K562 (cell line): ENCODE data around the gene TEX264. TPM values are rescaled to one million over a fixed set of nuclear protein-coding genes. Genes with fewer than 3 reads are reported as not detected.

Experiments
- ATAC-seq: fragments of 200-7000 bp; cut with Tn5 transposase; 3 replicates; pipeline ENCODE4 v1.9.1; 2020; ENCODE audit warnings: moderate library complexity
- BruUV-seq: library from RNA; stranded (reverse); fragments of 400-500 nt; replicated peaks from 2 replicates; lab custom pipeline; 2021; lab: Mats Ljungman, UMichigan
- CTCF ChIA-PET: fragments of 300-600 bp; formaldehyde crosslinking; extraction: SDS; loops from one replicate; lab custom pipeline; 2021; ENCODE audit warnings: low intra/inter-chr PET ratio; lab: Yijun Ruan, JAX
- POLR2A ChIA-PET: fragments of 300-600, 350-650 bp; sonication (Branson Sonifier 250); formaldehyde crosslinking; extraction: SDS; loops from one replicate; lab custom pipeline; 2021; ENCODE audit warnings: antibody characterized with exemption, inconsistent platforms; lab: Yijun Ruan, JAX
- DNase-seq, 4 experiments: peaks; one replicate each; pipeline versions ENCODE4 v3.0.0 to v3.0.0-alpha.2; 2011 to 2018; ENCODE audit warnings: low spot score in 3 of 4, mixed read lengths in 3 of 4; ENCODE audit errors: extremely low read depth in 1 of 4
- FAIRE-seq: peaks from 2 replicates; lab custom pipeline; 2011; peaks lifted over from hg19 to GRCh38; lab: Jason Lieb, UNC
- H2AFZ ChIP-seq: 2 replicates; pipeline ENCODE4 v1.6.0; 2011; ENCODE audit warnings: low read depth, low read length, control low read depth, inconsistent platforms
- H3K27ac ChIP-seq: fragments of 200-600 bp; 3 replicates; pipeline ENCODE4 v1.8.0; 2011; ENCODE audit warnings: low read depth, mild to moderate bottlenecking, control low read depth, inconsistent platforms, low read length, moderate library complexity, mixed read lengths; ENCODE audit errors: extremely low read depth
- H3K27me3 ChIP-seq, 2 experiments: fragments of 300-600 bp in 1 of 2; 2 replicates in 1 of 2; 3 replicates in 1 of 2; pipeline versions ENCODE4 v1.6.0 to v1.8.0; 2011; ENCODE audit warnings: inconsistent platforms in 2 of 2, low read length in 2 of 2, mild to moderate bottlenecking in 1 of 2, mixed read lengths in 1 of 2, moderate library complexity in 1 of 2; ENCODE audit not compliant: control insufficient read depth in 2 of 2, insufficient read depth in 2 of 2
- H3K36me3 ChIP-seq: fragments of 300-600 bp; 3 replicates; pipeline ENCODE4 v1.8.0; 2011; ENCODE audit warnings: mild to moderate bottlenecking, low read length, inconsistent platforms; ENCODE audit not compliant: control insufficient read depth, insufficient read depth
- H3K4me1 ChIP-seq, 2 experiments: fragments of 200-600 bp in 1 of 2; replicated peaks in 1 of 2; 2 replicates in 1 of 2; 3 replicates in 1 of 2; pipeline versions ENCODE4 v1.5.1 to v1.8.0; 2011; ENCODE audit warnings: inconsistent platforms in 2 of 2, low read length in 2 of 2, mild to moderate bottlenecking in 1 of 2, mixed read lengths in 1 of 2, moderate library complexity in 1 of 2; ENCODE audit not compliant: control insufficient read depth in 2 of 2, insufficient read depth in 2 of 2
- H3K4me2 ChIP-seq: 2 replicates; pipeline ENCODE4 v1.6.1; 2011; ENCODE audit warnings: low read length, control low read depth, inconsistent platforms, mixed read lengths; ENCODE audit not compliant: insufficient read depth
- H3K4me3 ChIP-seq: fragments of 200-600 bp; sonication (generic), shearing (Covaris generic); 2 replicates; pipeline ENCODE4 v1.5.1; 2016; ENCODE audit warnings: control low read depth, inconsistent platforms
- H3K79me2 ChIP-seq: fragments of 200-600 bp; 3 replicates; pipeline ENCODE4 v1.8.0; 2011; ENCODE audit warnings: low read length, inconsistent platforms; ENCODE audit not compliant: control insufficient read depth, insufficient read depth
- H3K9ac ChIP-seq, 2 experiments: 2 replicates each; pipeline versions ENCODE4 v1.6.0 to v1.6.1; 2011; ENCODE audit warnings: low read depth in 2 of 2, low read length in 2 of 2, control low read depth in 1 of 2, inconsistent platforms in 1 of 2, mild to moderate bottlenecking in 1 of 2, mixed read lengths in 1 of 2; ENCODE audit not compliant: insufficient read depth in 1 of 2
- H3K9me1 ChIP-seq: one replicate; pipeline ENCODE4 v1.6.0; 2011; ENCODE audit warnings: inconsistent platforms, mild to moderate bottlenecking, low read length, moderate library complexity; ENCODE audit not compliant: control insufficient read depth, insufficient read depth
- H3K9me3 ChIP-seq: replicated peaks from 2 replicates; pipeline ENCODE4 v1.5.1; 2011; ENCODE audit warnings: low read depth, low read length, inconsistent platforms; ENCODE audit not compliant: control insufficient read depth, insufficient read depth
- H4K20me1 ChIP-seq: replicated peaks from 2 replicates; pipeline ENCODE4 v1.6.1; 2011; ENCODE audit warnings: low read length, inconsistent platforms, mixed read lengths; ENCODE audit not compliant: control insufficient read depth, insufficient read depth
- CBX1 ChIP-seq: sonication (generic); IDR thresholded peaks from 2 replicates; pipeline ENCODE4 v1.6.1; 2016; ENCODE audit warnings: antibody characterized with exemption, low read depth, mild to moderate bottlenecking
- CTBP1 ChIP-seq: fragments of 450-650 bp; IDR thresholded peaks from 2 replicates; pipeline ENCODE4 v1.6.1; 2016; ENCODE audit warnings: borderline replicate concordance
- EGR1 ChIP-seq: fragments of 450-650 bp; conservative IDR thresholded peaks from 2 replicates; pipeline ENCODE4 v1.6.1; 2017; ENCODE audit warnings: mild to moderate bottlenecking
- HNRNPLL ChIP-seq: fragments of 200-400 bp; formaldehyde crosslinking; IDR thresholded peaks from 2 replicates; pipeline ENCODE4 v1.6.1; 2017; ENCODE audit warnings: low read length, low read depth, mild to moderate bottlenecking; ENCODE audit not compliant: poor library complexity, severe bottlenecking
- JUND ChIP-seq, 2 experiments: IDR thresholded peaks; 2 replicates in 1 of 2; 3 replicates in 1 of 2; pipeline ENCODE4 v1.6.1; 2011; ENCODE audit warnings: borderline replicate concordance in 2 of 2, low read depth in 2 of 2, low read length in 2 of 2, improper control_type of control experiment in 1 of 2, missing biosample characterization in 1 of 2, missing genetic modification characterization in 1 of 2, missing genetic modification reagents in 1 of 2
- NBN ChIP-seq: fragments of 450-650 bp; IDR thresholded peaks from 2 replicates; pipeline ENCODE4 v1.6.1; 2016; ENCODE audit warnings: low read depth, mild to moderate bottlenecking
- PHF20 ChIP-seq: fragments of 450-650 bp; IDR thresholded peaks from 2 replicates; pipeline ENCODE4 v1.6.1; 2018; ENCODE audit not compliant: partially characterized antibody
- SNRNP70 ChIP-seq: fragments of 200-400 bp; formaldehyde crosslinking; optimal IDR thresholded peaks from 2 replicates; pipeline ENCODE3; 2017; ENCODE audit warnings: low read depth, low read length
- YY1 ChIP-seq, 3 experiments: IDR thresholded peaks; 2 replicates each; pipeline ENCODE4 v1.6.1; 2011; ENCODE audit warnings: low read length in 2 of 3, mild to moderate bottlenecking in 2 of 3, moderate library complexity in 2 of 3, borderline replicate concordance in 1 of 3, control low read depth in 1 of 3, low read depth in 1 of 3; ENCODE audit not compliant: insufficient read depth in 3 of 3, insufficient replicate concordance in 2 of 3, control insufficient read depth in 1 of 3, insufficient read length in 1 of 3; ENCODE audit errors: extremely low read depth in 1 of 3
- ZBED1 ChIP-seq: IDR thresholded peaks from 2 replicates; pipeline ENCODE4 v1.6.1; 2014
- ZBTB17 ChIP-seq: fragments of 450-650 bp; formaldehyde crosslinking; IDR thresholded peaks from 2 replicates; pipeline ENCODE4 v1.4.0; 2020; ENCODE audit warnings: mild to moderate bottlenecking
- ZNF561 ChIP-seq: fragments of 450-650 bp; formaldehyde crosslinking; conservative IDR thresholded peaks from 2 replicates; pipeline ENCODE4 v1.4.0; 2020; ENCODE audit warnings: mild to moderate bottlenecking, moderate library complexity
- WGBS: fragments of 100-300 bp; shearing (Covaris generic); methylation state at CpG from one replicate; pipeline ENCODE4 v1.1.6; 2016; ENCODE audit warnings: low coverage, mixed read lengths; ENCODE audit not compliant: insufficient coverage; ENCODE audit errors: missing lambda C conversion rate; 5-methylcytosine and 5-hydroxymethylcytosine counted together
- in situ Hi-C: fragments of 300-500 bp; cut with MboI; formaldehyde crosslinking; loops from 4 replicates; pipeline ENCODE4 v1.15.0; 2018; ENCODE audit warnings: inconsistent platforms, mixed read lengths
- intact Hi-C: fragments of 100-400 bp; cut with micrococcal nuclease; formaldehyde crosslinking; loops from 2 replicates; pipeline ENCODE4 v1.14.2; 2022
- polyA plus RNA-seq, 8 experiments: library from polyadenylated mRNA; depleted of rRNA in 4 of 8; stranded (reverse) in 5 of 8; unstranded in 3 of 8; fragments of >200 nt; fragmentation: Nextera tagmentation in 2 of 8; fragmentation: Illumina TruSeq in 1 of 8; extraction: Ambion mirVana in 2 of 8; extraction: Trizol in 1 of 8; gene quantifications; 2 replicates each; pipeline versions ENCODE4 v1.2.1 to v1.2.3, GENCODE V29; 2011 to 2014; ENCODE audit warnings: inconsistent platforms in 1 of 8, missing spikeins in 1 of 8
- total RNA-seq, 7 experiments: library from RNA; depleted of rRNA in 6 of 7; stranded (reverse); fragments of >200 nt in 6 of 7; fragmentation: Illumina TruSeq in 2 of 7; extraction: Trizol in 2 of 7; gene quantifications; 2 replicates each; pipeline versions ENCODE4 v1.2.1 to v1.2.3, GENCODE V29; 2011 to 2021; ENCODE audit warnings: low replicate concordance in 1 of 7
- TF ChIP-seq, protein P1 (sequence below): fragments of 250-450 bp; sonication (Bioruptor Pico); IDR thresholded peaks from 2 replicates; pipeline ENCODE4 v1.5.1; 2021; ENCODE audit warnings: mild to moderate bottlenecking
- TF ChIP-seq, protein P2 (sequence below): fragments of 250-450 bp; sonication (Bioruptor Pico); IDR thresholded peaks from 2 replicates; pipeline ENCODE4 v1.4.0; 2020; ENCODE audit warnings: mild to moderate bottlenecking
- TF ChIP-seq, protein P3 (sequence below): sonication (generic); formaldehyde crosslinking; IDR thresholded peaks from 2 replicates; pipeline ENCODE4 v1.8.0; 2022; ENCODE audit warnings: mild to moderate bottlenecking, low read depth, missing genetic modification reagents

TEX264 gene
- total and polyA plus RNA-seq, 9 of the 15 experiments (the other 6 are each of a cell fraction or from before 2014, with no cell fraction given): 4.1 to 47.0 (median 31.0) TPM

DNA sequence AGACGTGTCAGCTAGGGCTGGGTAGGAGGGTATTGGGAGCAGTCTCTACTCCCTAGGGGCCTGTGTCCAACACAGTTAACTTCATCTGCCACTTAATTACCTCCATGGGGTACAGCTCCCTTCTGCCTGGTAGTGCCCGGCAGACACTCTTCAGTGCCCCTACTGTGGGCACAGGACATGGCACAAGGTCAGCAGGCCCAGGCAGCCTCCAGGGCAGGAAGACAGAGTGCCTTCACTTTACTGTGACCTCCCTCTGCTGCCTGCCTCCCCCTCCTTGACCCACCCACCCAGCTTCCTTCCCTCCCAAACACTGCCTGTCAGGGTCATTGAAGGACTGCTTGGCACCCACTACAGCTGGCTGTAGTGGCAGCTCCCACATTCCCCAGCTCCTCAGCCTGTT lies 29.4 kb downstream of the TEX264 start (continued):
- TF ChIP-seq ZNF561 (CRISPR knock-in tag) (no peak), CTBP1 (no peak)
- TF ChIP-seq, protein P1, sequence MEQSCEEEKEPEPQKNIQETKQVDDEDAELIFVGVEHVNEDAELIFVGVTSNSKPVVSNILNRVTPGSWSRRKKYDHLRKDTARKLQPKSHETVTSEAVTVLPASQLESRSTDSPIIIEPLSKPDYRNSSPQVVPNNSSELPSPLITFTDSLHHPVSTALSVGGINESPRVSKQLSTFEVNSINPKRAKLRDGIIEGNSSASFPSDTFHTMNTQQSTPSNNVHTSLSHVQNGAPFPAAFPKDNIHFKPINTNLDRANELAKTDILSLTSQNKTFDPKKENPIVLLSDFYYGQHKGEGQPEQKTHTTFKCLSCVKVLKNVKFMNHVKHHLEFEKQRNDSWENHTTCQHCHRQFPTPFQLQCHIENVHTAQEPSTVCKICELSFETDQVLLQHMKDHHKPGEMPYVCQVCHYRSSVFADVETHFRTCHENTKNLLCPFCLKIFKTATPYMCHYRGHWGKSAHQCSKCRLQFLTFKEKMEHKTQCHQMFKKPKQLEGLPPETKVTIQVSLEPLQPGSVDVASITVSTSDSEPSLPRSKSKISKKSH: no peak

DNA sequence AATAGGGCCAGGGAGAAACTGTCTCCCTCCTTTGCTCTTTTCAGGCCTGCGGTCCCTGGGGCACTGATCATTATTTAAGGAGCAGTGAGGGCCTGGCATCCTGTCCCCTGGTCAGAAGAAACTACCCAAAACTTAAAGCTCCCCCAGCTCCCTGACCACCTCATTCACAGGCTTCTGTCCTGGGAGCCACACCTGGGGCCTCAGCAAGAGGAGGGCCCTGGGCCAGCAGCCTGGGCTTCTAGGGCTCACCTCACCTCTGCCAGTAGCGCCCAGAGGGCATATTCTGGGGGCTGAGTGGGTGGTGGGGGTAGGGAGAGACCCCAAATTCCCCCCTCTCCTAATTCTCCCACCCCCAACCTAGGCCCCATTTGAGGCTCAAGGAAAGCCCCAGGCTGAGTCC lies 31.1 kb downstream of the TEX264 start:
- POLR2A ChIA-PET: interaction anchor here (1.4 kb wide), 1 partner anchor 11 kb away, joined by 3 read pairs; no protein-coding TSS in a partner anchor
- no peak for ATAC-seq
- no peak overlapping the region for H3K9ac ChIP-seq
- no peak overlapping the region for H3K4me3 ChIP-seq
- H3K4me1 ChIP-seq: peaks cover 0 to 3% of the 10 kb centered on the region in 2 experiments; a peak in 2 of 5 replicates
- in situ Hi-C loops: no loop called here
- no peak overlapping the region for H3K27ac ChIP-seq
- intact Hi-C loops: no loop called here
- H3K9me1 ChIP-seq: no peaks in the 10 kb centered on the region
- DNase-seq: no peak
- no peak overlapping the region for H2AFZ ChIP-seq
- H3K4me2 ChIP-seq: no peak overlapping the region
- BruUV-seq: no TSS peak
- H3K9me3 ChIP-seq: no peaks in the 10 kb centered on the region
- H3K36me3 ChIP-seq: peaks cover 15% of the 10 kb centered on the region; the same call in 2 of the 3 replicates
- H3K27me3 ChIP-seq: no peaks in the 10 kb centered on the region
- H3K79me2 ChIP-seq: no peaks in the 10 kb centered on the region
- FAIRE-seq: no peak
- H4K20me1 ChIP-seq: peaks cover 4% of the 10 kb centered on the region
- WGBS: no CpG with 5 or more reads among the region's 2 CpGs
- CTCF ChIA-PET: no interaction called here
- TF ChIP-seq, protein P2, sequence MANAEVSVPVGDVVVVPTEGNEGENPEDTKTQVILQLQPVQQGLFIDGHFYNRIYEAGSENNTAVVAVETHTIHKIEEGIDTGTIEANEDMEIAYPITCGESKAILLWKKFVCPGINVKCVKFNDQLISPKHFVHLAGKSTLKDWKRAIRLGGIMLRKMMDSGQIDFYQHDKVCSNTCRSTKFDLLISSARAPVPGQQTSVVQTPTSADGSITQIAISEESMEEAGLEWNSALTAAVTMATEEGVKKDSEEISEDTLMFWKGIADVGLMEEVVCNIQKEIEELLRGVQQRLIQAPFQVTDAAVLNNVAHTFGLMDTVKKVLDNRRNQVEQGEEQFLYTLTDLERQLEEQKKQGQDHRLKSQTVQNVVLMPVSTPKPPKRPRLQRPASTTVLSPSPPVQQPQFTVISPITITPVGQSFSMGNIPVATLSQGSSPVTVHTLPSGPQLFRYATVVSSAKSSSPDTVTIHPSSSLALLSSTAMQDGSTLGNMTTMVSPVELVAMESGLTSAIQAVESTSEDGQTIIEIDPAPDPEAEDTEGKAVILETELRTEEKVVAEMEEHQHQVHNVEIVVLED (CRISPR knock-in tag): no peak
- no peak for TF ChIP-seq EGR1
- TF ChIP-seq, protein P3, sequence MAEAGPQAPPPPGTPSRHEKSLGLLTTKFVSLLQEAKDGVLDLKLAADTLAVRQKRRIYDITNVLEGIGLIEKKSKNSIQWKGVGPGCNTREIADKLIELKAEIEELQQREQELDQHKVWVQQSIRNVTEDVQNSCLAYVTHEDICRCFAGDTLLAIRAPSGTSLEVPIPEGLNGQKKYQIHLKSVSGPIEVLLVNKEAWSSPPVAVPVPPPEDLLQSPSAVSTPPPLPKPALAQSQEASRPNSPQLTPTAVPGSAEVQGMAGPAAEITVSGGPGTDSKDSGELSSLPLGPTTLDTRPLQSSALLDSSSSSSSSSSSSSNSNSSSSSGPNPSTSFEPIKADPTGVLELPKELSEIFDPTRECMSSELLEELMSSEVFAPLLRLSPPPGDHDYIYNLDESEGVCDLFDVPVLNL (CRISPR knock-in tag): no peak
- no peak for TF ChIP-seq JUND (IDR thresholded peaks at IDR 0.05; ENCODE audit: borderline replicate concordance, low read depth, low read length)
- TF ChIP-seq JUND (tag; IDR thresholded peaks at IDR 0.05; ENCODE audit: borderline replicate concordance, low read depth, low read length): no peak
- no peak for TF ChIP-seq ZBTB17 (CRISPR knock-in tag)
- no peak for TF ChIP-seq HNRNPLL
- no peak for TF ChIP-seq YY1 (IDR thresholded peaks at IDR 0.05; ENCODE audit: borderline replicate concordance in 1 of 3, control insufficient read depth in 1 of 3, extremely low read depth in 1 of 3, insufficient read depth in 3 of 3, insufficient read length in 1 of 3, insufficient replicate concordance in 2 of 3, low read depth in 1 of 3, low read length in 2 of 3)
- TF ChIP-seq CBX1: no peak
- no peak for TF ChIP-seq SNRNP70
- no peak for TF ChIP-seq PHF20
- no peak for TF ChIP-seq NBN
- TF ChIP-seq ZBED1: no peak
